SU-DHL-6 (cell line): ENCODE data around the gene UNC45A.

Source experiments
- H2AFZ ChIP-seq: fragments of 200-600 bp; sonication (generic); 2 replicates; pipeline ENCODE4 v1.6.1; 2014; ENCODE audit warnings: low read depth, mild to moderate bottlenecking, moderate library complexity, mixed read lengths, antibody characterized with exemption, low read length; ENCODE audit not compliant: severe bottlenecking
- H3F3A ChIP-seq: fragments of 200-600 bp; shearing (Covaris generic); 2 replicates; pipeline ENCODE4 v1.6.0; 2016; ENCODE audit warnings: antibody characterized with exemption, mild to moderate bottlenecking; ENCODE audit not compliant: insufficient read depth
- H3K27ac ChIP-seq: fragments of 200-600 bp; sonication (generic); 2 replicates; pipeline ENCODE4 v1.5.1; 2016; ENCODE audit warnings: low read depth, mild to moderate bottlenecking, low read length, moderate library complexity, mixed read lengths
- H3K27me3 ChIP-seq: fragments of 200-600 bp; sonication (generic), shearing (Covaris generic); 2 replicates; pipeline ENCODE4 v1.6.0; 2014; ENCODE audit warnings: mild to moderate bottlenecking, low read length
- H3K36me3 ChIP-seq: fragments of 200-600 bp; sonication (generic); 2 replicates; pipeline ENCODE4 v1.6.1; 2014; ENCODE audit warnings: mild to moderate bottlenecking, low read length, mixed read lengths
- H3K4me2 ChIP-seq: fragments of 300-600, 200-600 bp; shearing (Covaris generic), sonication (generic); 2 replicates; pipeline ENCODE4 v1.6.0; 2014; ENCODE audit warnings: low read length, low read depth, mild to moderate bottlenecking; ENCODE audit not compliant: poor library complexity, severe bottlenecking
- H3K4me3 ChIP-seq: fragments of 200-600 bp; sonication (generic); 2 replicates; pipeline ENCODE4 v1.5.1; 2014; ENCODE audit warnings: antibody characterized with exemption, low read length, mild to moderate bottlenecking, mixed read lengths; ENCODE audit not compliant: insufficient read depth, poor library complexity, severe bottlenecking
- H3K79me2 ChIP-seq: fragments of 200-600 bp; sonication (generic); 2 replicates; pipeline ENCODE4 v1.6.1; 2014; ENCODE audit warnings: mild to moderate bottlenecking, low read length, moderate library complexity; ENCODE audit not compliant: insufficient read depth
- H3K9ac ChIP-seq: fragments of 200-600 bp; sonication (generic); 2 replicates; pipeline ENCODE4 v1.7.0; 2014; ENCODE audit warnings: mild to moderate bottlenecking, low read length
- H3K9me2 ChIP-seq: fragments of 200-600 bp; sonication (generic); replicated peaks from 2 replicates; pipeline ENCODE4 v1.6.1; 2014; ENCODE audit warnings: low read length; ENCODE audit not compliant: insufficient read depth
- H3K9me3 ChIP-seq: fragments of 200-600 bp; sonication (generic); 2 replicates; pipeline ENCODE4 v1.6.1; 2014; ENCODE audit warnings: low read length, mixed read lengths; ENCODE audit not compliant: insufficient read depth
- H4K20me1 ChIP-seq: fragments of 200-600 bp; sonication (generic); 2 replicates; pipeline ENCODE4 v1.6.1; 2014; ENCODE audit warnings: low read depth, mild to moderate bottlenecking, antibody characterized with exemption, low read length, moderate library complexity, mixed read lengths
- CTCF ChIP-seq: fragments of 200-600 bp; sonication (generic); IDR thresholded peaks from one replicate; pipeline ENCODE4 v1.5.1; 2017; ENCODE audit warnings: antibody characterized with exemption, mild to moderate bottlenecking, low read length, moderate library complexity; ENCODE audit not compliant: insufficient read depth, poor library complexity, severe bottlenecking
- EZH2phosphoT487 ChIP-seq: fragments of 200-600 bp; sonication (generic), shearing (Covaris generic); conservative IDR thresholded peaks from 2 replicates; pipeline ENCODE4 v1.6.1; 2018; ENCODE audit warnings: mild to moderate bottlenecking, antibody characterized with exemption, low read length, moderate library complexity, mixed read lengths

Gene UNC45A

GRCh38 chr15:90934256-90934948 lies 683 bp upstream of the UNC45A start:
- H3K27ac ChIP-seq = peak overlapping the region; percentile 2; the same call in 1 of the 2 replicates
- H3K4me2 ChIP-seq = peak overlapping the region; percentile 81
- H3K36me3 ChIP-seq = peaks cover 12% of the 10 kb centered on the region; the same call in 1 of the 2 replicates
- H2AFZ ChIP-seq = peak overlapping the region; percentile 13
- peak overlapping the region; percentile 27 for H3K4me3 ChIP-seq
- H3F3A ChIP-seq = peaks cover 11% of the 10 kb centered on the region
- H3K9me2 ChIP-seq = no peaks in the 10 kb centered on the region
- H3K9me3 ChIP-seq = no peaks in the 10 kb centered on the region
- H3K9ac ChIP-seq = peak overlapping the region; percentile 91
- TF ChIP-seq EZH2phosphoT487 (no peak), CTCF (peak; percentile 92)
- H3K27me3 ChIP-seq = no peaks in the 10 kb centered on the region
- peaks cover 17% of the 10 kb centered on the region for H3K79me2 ChIP-seq
- H4K20me1 ChIP-seq = no peaks in the 10 kb centered on the region

- H3K4me2 ChIP-seq = peak overlapping the region; percentile 81
- TF ChIP-seq EZH2phosphoT487 = no peak
- TF ChIP-seq CTCF = no peak
- H2AFZ ChIP-seq = no peak overlapping the region
- H3K4me3 ChIP-seq = no peak overlapping the region
- no peaks in the 10 kb centered on the region for H3K27me3 ChIP-seq
- no peaks in the 10 kb centered on the region for H4K20me1 ChIP-seq
- peaks cover 15% of the 10 kb centered on the region; the same call in 1 of the 2 replicates for H3K36me3 ChIP-seq
- H3K27ac ChIP-seq = no peak overlapping the region
- no peaks in the 10 kb centered on the region for H3K9me2 ChIP-seq
- H3F3A ChIP-seq = no peaks in the 10 kb centered on the region
- H3K9ac ChIP-seq = no peak overlapping the region
- peaks cover 17% of the 10 kb centered on the region for H3K79me2 ChIP-seq
- H3K9me3 ChIP-seq = no peaks in the 10 kb centered on the region
Observed at GRCh38 chr15:90936823-90937222, 1.7 kb downstream of the UNC45A start.

DNA sequence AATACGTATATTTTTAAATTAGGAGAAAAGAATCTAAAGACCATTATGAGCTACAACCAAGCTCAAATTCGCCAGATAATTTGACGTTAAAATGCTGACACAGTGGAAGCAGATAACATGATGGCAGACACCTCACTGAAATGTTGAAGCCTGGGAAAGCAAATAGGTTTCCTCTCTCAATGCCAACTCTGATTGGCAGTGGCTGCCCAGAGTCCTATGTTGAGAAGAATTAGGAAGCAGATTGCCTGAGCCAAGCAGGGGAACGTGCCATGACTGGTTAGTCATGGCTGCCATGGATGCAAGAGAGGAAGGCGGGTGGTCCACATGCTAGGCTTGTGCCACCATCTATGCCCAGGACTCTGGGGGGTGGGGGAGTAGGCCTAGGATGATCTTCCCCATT lies 3.2 kb downstream of the UNC45A start:
- Histone ChIP-seq H3K36me3 (peaks cover 15% of the 10 kb centered on the region; the same call in 1 of the 2 replicates), H3K4me2 (no peak overlapping the region), H3K27me3 (no peaks in the 10 kb centered on the region), H3K9ac (no peak overlapping the region), H3K27ac (no peak overlapping the region), H3K9me2 (no peaks in the 10 kb centered on the region), H2AFZ (no peak overlapping the region), H4K20me1 (no peaks in the 10 kb centered on the region), H3F3A (no peaks in the 10 kb centered on the region), H3K9me3 (no peaks in the 10 kb centered on the region), H3K4me3 (no peak overlapping the region), H3K79me2 (peaks cover 17% of the 10 kb centered on the region)
- TF ChIP-seq CTCF (no peak), EZH2phosphoT487 (no peak)
